SU-DHL-6 (cell line): ENCODE data around the gene FERMT3.
"Not testable (repeated sequence)": the region's sequence is repeated elsewhere in the genome, so short reads cannot be mapped to it uniquely, and the experiment has no call there.

ENCODE experiments used
- H2AFZ ChIP-seq: fragments of 200-600 bp; sonication (generic); 2 replicates; pipeline ENCODE4 v1.6.1; 2014; ENCODE audit warnings: low read depth, mild to moderate bottlenecking, moderate library complexity, mixed read lengths, antibody characterized with exemption, low read length; ENCODE audit not compliant: severe bottlenecking
- H3F3A ChIP-seq: fragments of 200-600 bp; shearing (Covaris generic); 2 replicates; pipeline ENCODE4 v1.6.0; 2016; ENCODE audit warnings: antibody characterized with exemption, mild to moderate bottlenecking; ENCODE audit not compliant: insufficient read depth
- H3K27ac ChIP-seq: fragments of 200-600 bp; sonication (generic); 2 replicates; pipeline ENCODE4 v1.5.1; 2016; ENCODE audit warnings: low read depth, mild to moderate bottlenecking, low read length, moderate library complexity, mixed read lengths
- H3K27me3 ChIP-seq: fragments of 200-600 bp; sonication (generic), shearing (Covaris generic); 2 replicates; pipeline ENCODE4 v1.6.0; 2014; ENCODE audit warnings: mild to moderate bottlenecking, low read length
- H3K36me3 ChIP-seq: fragments of 200-600 bp; sonication (generic); 2 replicates; pipeline ENCODE4 v1.6.1; 2014; ENCODE audit warnings: mild to moderate bottlenecking, low read length, mixed read lengths
- H3K4me2 ChIP-seq: fragments of 300-600, 200-600 bp; shearing (Covaris generic), sonication (generic); 2 replicates; pipeline ENCODE4 v1.6.0; 2014; ENCODE audit warnings: low read length, low read depth, mild to moderate bottlenecking; ENCODE audit not compliant: poor library complexity, severe bottlenecking
- H3K4me3 ChIP-seq: fragments of 200-600 bp; sonication (generic); 2 replicates; pipeline ENCODE4 v1.5.1; 2014; ENCODE audit warnings: antibody characterized with exemption, low read length, mild to moderate bottlenecking, mixed read lengths; ENCODE audit not compliant: insufficient read depth, poor library complexity, severe bottlenecking
- H3K79me2 ChIP-seq: fragments of 200-600 bp; sonication (generic); 2 replicates; pipeline ENCODE4 v1.6.1; 2014; ENCODE audit warnings: mild to moderate bottlenecking, low read length, moderate library complexity; ENCODE audit not compliant: insufficient read depth
- H3K9ac ChIP-seq: fragments of 200-600 bp; sonication (generic); 2 replicates; pipeline ENCODE4 v1.7.0; 2014; ENCODE audit warnings: mild to moderate bottlenecking, low read length
- H3K9me2 ChIP-seq: fragments of 200-600 bp; sonication (generic); replicated peaks from 2 replicates; pipeline ENCODE4 v1.6.1; 2014; ENCODE audit warnings: low read length; ENCODE audit not compliant: insufficient read depth
- H3K9me3 ChIP-seq: fragments of 200-600 bp; sonication (generic); 2 replicates; pipeline ENCODE4 v1.6.1; 2014; ENCODE audit warnings: low read length, mixed read lengths; ENCODE audit not compliant: insufficient read depth
- H4K20me1 ChIP-seq: fragments of 200-600 bp; sonication (generic); 2 replicates; pipeline ENCODE4 v1.6.1; 2014; ENCODE audit warnings: low read depth, mild to moderate bottlenecking, antibody characterized with exemption, low read length, moderate library complexity, mixed read lengths
- CTCF ChIP-seq: fragments of 200-600 bp; sonication (generic); IDR thresholded peaks from one replicate; pipeline ENCODE4 v1.5.1; 2017; ENCODE audit warnings: antibody characterized with exemption, mild to moderate bottlenecking, low read length, moderate library complexity; ENCODE audit not compliant: insufficient read depth, poor library complexity, severe bottlenecking
- EZH2phosphoT487 ChIP-seq: fragments of 200-600 bp; sonication (generic), shearing (Covaris generic); conservative IDR thresholded peaks from 2 replicates; pipeline ENCODE4 v1.6.1; 2018; ENCODE audit warnings: mild to moderate bottlenecking, antibody characterized with exemption, low read length, moderate library complexity, mixed read lengths

Gene FERMT3

DNA sequence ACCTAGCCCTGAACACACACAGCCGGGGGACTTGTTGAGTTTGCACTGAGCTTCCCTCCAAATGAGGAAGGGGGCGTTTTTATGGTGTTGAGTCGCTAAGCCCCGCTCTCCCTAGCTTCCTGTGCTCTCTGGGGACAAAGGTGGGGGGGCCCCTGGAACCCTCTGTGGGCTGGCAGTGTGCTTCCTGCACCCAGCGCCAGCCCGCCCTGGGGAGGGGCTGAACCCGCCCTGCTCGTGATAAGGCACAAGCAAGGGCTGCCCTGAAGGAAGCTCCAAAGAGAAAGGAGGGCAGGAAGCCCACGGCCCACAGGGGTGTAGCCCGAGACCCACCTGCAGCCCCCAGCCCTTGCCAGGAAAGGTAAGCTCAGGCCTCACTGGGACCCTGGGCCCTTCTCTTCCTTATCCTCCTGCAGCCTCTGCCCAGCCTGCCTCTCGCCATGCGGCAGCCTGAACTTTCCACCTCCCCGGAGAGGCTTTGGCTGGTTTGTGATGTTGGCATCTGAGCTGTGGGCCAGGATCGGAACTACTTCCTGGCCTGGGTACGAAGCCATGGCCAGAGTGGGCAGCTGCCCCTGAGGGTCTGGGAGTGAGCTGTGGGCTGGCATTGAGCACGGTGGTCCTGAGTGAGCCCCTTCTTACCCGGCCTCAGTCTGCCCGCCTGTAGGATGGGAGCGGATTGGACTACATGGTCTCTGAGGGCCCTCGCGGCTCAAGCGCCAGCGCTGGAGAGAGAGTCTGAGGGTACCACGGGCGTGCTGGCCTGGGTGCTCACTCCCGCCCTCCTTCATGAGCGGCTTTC, at the start of gene FERMT3:
Gene FERMT3, plus strand, starts transcription at position 265 of the 799 bp plus-strand sequence. CDS start 644 bp downstream, outside the sequence.
- no peaks in the 10 kb centered on the region; the same call in 1 of the 2 replicates for H3K36me3 ChIP-seq
- peak within 1 kb of the TSS; percentile 86 for H3K27ac ChIP-seq
- TF ChIP-seq EZH2phosphoT487 (no peak), CTCF (no peak)
- peak within 1 kb of the TSS; percentile 24 for H2AFZ ChIP-seq
- no peaks in the 10 kb centered on the region for H3K27me3 ChIP-seq
- peak within 1 kb of the TSS; percentile 72 for H3K4me3 ChIP-seq
- peaks cover 15% of the 10 kb centered on the region for H3F3A ChIP-seq
- H3K9ac ChIP-seq, result peak within 1 kb of the TSS; percentile 89
- H3K4me2 ChIP-seq, result peak within 1 kb of the TSS; percentile 97
- no peaks in the 10 kb centered on the region; the same call in 1 of the 2 replicates for H3K79me2 ChIP-seq
- no peaks in the 10 kb centered on the region for H3K9me2 ChIP-seq
- H4K20me1 ChIP-seq, result no peaks in the 10 kb centered on the region
- no peaks in the 10 kb centered on the region for H3K9me3 ChIP-seq

DNA sequence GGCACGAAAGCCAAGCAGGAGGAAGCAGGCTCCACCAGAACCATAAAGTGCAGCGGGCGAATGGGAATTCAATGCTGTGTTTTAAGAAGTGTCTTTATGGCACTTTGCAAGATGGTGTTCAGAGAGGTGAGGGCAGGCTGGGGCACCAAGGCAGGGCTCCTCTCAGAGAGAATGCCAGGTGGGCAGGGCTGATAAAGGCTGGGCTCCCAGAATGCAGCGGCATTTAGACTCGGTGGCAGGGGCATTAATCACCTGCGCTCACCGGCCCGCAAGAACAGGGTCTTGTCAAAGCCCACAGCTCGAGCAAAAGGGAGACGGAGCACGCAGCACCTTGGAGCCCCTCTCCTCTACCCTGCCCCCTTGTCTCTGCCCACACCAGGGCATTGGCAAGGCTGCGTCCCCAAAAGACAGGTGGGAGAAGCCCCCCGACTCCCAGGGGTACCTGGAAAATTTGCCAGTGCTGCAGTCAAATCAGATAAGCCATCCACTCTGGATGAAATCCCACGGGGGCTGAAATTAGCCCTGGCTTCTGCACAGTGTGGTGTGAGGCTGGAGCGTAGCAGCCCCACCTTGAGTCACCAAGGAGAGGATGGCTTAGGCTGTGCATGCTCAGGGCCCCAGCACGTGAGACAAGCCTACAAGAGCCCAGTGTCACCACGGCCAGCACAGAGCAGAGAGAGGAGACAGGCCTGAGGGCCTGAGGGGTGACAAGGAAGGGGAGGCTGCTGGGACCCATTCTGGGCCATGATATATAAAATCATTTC, 48.7 kb upstream of the FERMT3 start:
- no peak overlapping the region for H3K4me3 ChIP-seq
- no peaks in the 10 kb centered on the region for H3F3A ChIP-seq
- H3K27me3 ChIP-seq, result no peaks in the 10 kb centered on the region
- no peak overlapping the region for H3K27ac ChIP-seq
- H3K9me2 ChIP-seq, result no peaks in the 10 kb centered on the region
- H3K36me3 ChIP-seq, result no peaks in the 10 kb centered on the region
- TF ChIP-seq EZH2phosphoT487, result no peak
- no peak for TF ChIP-seq CTCF
- H3K79me2 ChIP-seq, result no peaks in the 10 kb centered on the region
- no peak overlapping the region for H2AFZ ChIP-seq
- H3K4me2 ChIP-seq, result no peak overlapping the region
- no peaks in the 10 kb centered on the region for H3K9me3 ChIP-seq
- H4K20me1 ChIP-seq, result no peaks in the 10 kb centered on the region
- H3K9ac ChIP-seq, result no peak overlapping the region

- Histone ChIP-seq H2AFZ (no peak overlapping the region), H4K20me1 (no peaks in the 10 kb centered on the region), H3K9ac (no peak overlapping the region), H3K4me2 (no peak overlapping the region), H3K27ac (no peak overlapping the region), H3K36me3 (no peaks in the 10 kb centered on the region), H3F3A (0 out of 2 replicates have a peak, but pooled peaks cover 5% of the 10 kb centered on the region), H3K4me3 (no peak overlapping the region), H3K9me3 (no peaks in the 10 kb centered on the region), H3K9me2 (no peaks in the 10 kb centered on the region), H3K27me3 (no peaks in the 10 kb centered on the region), H3K79me2 (no peaks in the 10 kb centered on the region; the same call in 1 of the 2 replicates)
- TF ChIP-seq EZH2phosphoT487 (no peak), CTCF (no peak)
Measured at GRCh38 chr11:64161037-64161436, 45.5 kb upstream of the FERMT3 start.

DNA sequence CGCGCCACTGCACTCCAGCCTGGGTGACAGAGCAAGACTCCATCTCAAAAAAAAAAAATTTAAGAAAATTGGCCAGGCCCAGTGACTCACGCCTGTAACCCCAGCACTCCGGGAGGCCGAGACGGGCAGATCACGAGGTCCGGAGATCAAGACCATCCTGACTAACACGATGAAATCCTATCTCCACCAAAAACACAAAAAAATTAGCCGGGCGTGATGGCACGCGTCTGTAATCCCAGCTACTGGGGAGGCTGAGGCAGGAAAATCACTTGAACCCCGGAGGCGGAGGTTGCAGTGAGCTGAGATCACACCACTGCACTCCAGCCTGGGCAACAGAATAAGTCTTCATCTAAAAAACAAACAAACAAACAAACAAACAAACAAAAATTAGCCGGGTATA, 43.8 kb upstream of the FERMT3 start:
- H3K27me3 ChIP-seq, H3F3A ChIP-seq, H3K36me3 ChIP-seq, H3K9me3 ChIP-seq, H3K79me2 ChIP-seq, H3K9me2 ChIP-seq, H3K4me3 ChIP-seq, H3K27ac ChIP-seq, H4K20me1 ChIP-seq, H3K4me2 ChIP-seq, H2AFZ ChIP-seq, H3K9ac ChIP-seq: not testable (repeated sequence)
